ENCODE results near the gene TMEM116.

GRCh38 chr12:111887926-111888745, 124.8 kb downstream of the TMEM116 start:
- no peak for TF ChIP-seq CTCF (IDR thresholded peaks at IDR 0.05)
- no peak for TF ChIP-seq POLR2A (IDR thresholded peaks at IDR 0.05)
- TF ChIP-seq POLR2AphosphoS5 (IDR thresholded peaks at IDR 0.05): no peak

All from breast epithelium (tissue), 3 donors.